PFSK-1 (cell line): ENCODE results near the gene FMN1.

Experiments used
- POLR2AphosphoS5 ChIP-seq: IDR thresholded peaks from 2 replicates; pipeline ENCODE4 v1.6.1; 2012; ENCODE audit warnings: low read depth, mild to moderate bottlenecking, control low read depth, low read length, moderate library complexity
- REST ChIP-seq, 2 experiments: IDR thresholded peaks; 2 replicates each; pipeline versions ENCODE4 v1.6.1 to v1.8.0; 2011 to 2012; ENCODE audit warnings: low read depth in 2 of 2, low read length in 2 of 2, control low read depth in 1 of 2, inconsistent platforms in 1 of 2, mild to moderate bottlenecking in 1 of 2, moderate library complexity in 1 of 2; ENCODE audit not compliant: insufficient read depth in 1 of 2
- SIN3A ChIP-seq: IDR thresholded peaks from 2 replicates; pipeline ENCODE4 v1.6.1; 2012; ENCODE audit warnings: mild to moderate bottlenecking, low read length, moderate library complexity, borderline replicate concordance; ENCODE audit not compliant: insufficient read depth
- TAF1 ChIP-seq: IDR thresholded peaks from 2 replicates; pipeline ENCODE4 v1.6.1; 2012; ENCODE audit warnings: low read length, control low read depth, borderline replicate concordance; ENCODE audit not compliant: insufficient read depth

GRCh38 chr15:32730677-32731654 lies 463.5 kb downstream of the FMN1 start:
- no peak for TF ChIP-seq TAF1
- TF ChIP-seq REST (IDR thresholded peaks at IDR 0.05; ENCODE audit: insufficient read depth in 1 of 2, low read depth in 2 of 2, low read length in 2 of 2) = no peak
- TF ChIP-seq POLR2AphosphoS5 = no peak
- no peak for TF ChIP-seq SIN3A
